HG02938 (cell line): ENCODE data around the gene OSGIN1.

Experiments
- ATAC-seq: cut with Tn5 transposase; IDR thresholded peaks from one replicate; pipeline ENCODE4 v1.9.1; 2021; ENCODE audit warnings: mild to moderate bottlenecking, moderate library complexity; ENCODE audit not compliant: unreplicated experiment

OSGIN1 gene

DNA sequence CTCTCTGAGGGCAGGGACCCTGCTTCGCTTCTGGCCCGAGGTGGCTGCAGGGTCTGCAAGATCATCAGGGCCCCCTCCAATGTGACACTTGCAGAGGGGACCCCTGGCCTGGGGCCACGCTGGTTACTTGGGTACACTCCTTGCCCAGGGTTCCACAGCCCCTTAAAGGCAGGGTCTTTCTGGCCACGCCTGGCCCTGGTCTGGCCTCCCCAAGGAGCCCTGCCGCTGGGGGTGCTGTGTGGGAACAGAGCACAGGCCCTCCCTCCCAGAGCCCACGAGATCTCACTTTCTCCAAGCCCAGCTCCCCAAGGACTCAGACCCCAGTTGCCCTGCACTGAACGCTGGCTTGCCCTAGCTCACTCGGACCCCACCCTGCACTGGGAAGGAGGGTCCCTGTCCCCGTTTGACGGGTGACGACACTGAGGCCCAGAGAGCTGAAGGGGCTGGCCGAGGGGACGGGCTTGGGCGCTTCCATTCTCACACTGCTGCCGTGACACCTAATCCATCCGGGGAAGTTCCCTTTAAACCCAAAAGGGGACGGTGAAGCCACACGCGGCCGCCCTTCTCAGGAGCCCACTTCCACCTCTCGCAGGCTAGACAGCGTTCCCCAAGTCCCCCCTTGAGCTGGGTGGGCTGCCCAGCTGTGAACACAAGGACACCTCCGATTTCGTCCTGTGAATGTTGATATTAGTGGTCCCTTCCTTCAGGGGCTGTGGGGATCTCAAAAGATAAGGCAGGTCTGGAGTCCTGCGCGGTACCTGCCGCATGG, 26.9 kb upstream of the OSGIN1 start:
- no peak for ATAC-seq

DNA sequence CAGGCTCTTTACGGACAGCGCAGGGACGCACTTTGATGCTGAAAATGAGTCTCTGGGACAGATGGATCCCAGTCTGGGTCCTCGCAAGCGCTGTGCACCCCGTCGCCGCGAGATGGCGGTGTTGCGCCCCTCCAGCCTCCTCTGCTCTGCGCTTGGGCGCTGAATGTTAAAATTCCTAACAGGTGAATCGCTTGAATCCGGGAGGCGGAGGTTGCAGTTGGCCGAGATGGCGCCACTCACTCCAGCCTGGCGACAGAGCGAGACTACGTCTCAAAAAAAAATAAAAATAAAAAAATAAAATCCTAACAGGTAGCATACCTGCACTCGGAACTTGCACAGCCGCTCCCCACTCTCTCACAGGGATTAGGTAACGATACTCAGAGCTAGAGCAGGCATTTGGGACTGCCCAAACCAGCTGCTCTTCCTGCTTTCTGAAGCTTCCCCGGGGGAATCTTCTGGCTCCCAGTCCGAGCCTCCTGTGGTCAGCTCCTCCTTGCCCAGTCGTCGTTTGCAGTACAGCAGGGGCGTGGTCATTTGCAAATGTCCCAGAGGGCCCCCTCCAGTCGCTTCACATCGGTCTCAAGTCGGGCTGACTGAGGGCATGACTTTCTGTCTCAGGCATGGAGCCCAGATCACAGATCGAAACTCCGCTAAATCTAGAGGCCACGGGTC, 26.2 kb upstream of the OSGIN1 start:
- no peak for ATAC-seq

DNA sequence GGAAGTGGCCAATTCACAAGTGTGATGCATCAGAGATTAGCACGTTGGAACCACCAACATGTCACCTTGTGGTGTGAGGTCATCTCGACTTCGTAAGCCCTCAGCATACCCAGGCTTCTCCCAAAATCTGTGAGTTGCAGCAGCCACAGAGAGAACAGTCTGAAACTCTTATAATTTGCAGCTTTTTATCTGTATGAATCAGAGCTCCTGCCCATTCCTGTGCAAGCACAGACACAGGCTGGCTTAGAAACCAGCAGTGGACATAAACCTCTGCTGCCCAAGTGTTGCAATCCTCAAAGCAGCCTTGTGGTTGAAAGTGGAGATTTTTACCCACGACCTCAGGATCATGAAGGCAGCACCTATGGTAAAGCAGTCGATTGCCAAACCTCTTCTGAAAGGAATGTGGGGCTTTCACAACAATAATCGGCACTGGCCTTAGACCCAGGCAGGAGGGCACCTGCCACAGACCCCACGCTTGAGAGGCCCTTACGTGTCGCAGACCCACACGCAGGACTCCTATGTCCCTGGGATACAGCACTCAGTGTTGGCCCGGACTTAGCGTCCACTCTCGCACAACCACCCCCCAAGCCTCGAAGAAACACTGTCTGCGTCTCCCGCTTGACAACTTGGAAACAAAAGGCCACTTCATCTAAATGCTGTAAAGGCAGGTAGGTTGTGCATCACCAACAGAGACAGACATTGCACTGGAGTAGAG, 24.5 kb upstream of the OSGIN1 start:
- ATAC-seq = no peak

- ATAC-seq = no peak
These were observed 23.1 kb upstream of the OSGIN1 start for GRCh38 chr16:83929811-83930555.

DNA sequence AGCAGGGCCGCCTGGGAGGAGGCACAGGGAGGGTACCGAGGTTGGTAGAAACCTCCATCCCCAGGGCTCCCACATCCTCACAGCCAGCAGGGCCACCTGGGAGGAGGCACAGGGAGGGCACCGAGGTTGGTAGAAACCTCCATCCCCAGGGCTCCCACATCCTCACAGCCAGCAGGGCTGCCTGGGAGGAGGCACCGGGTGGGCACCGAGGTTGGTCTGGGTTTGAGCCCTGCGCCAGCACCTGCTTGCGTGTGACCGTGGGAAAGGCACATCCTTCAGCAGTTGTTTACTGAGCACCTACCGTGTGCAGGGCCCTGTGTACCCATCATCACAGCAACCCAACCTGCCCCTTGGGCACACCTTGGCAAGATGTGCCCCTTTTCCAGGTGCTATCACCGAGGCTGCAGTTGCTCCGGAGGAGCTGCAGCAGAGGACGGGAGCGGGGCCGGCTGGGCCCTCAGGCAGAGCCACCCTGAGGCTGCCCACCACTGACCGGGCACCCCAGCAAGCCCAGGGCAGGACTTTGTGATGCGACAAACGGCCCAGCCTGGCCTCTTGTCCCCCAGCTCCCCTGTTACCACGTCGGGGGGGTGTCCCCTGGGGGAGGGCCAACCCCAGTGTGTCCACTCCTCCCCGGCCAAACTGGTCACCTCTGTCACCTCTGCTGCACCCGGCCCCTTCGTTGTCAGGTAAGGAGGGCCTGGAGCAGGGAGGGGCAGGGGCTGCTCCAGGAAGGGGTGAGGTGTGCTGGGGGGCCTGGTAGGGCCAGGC, 22.1 kb upstream of the OSGIN1 start:
- ATAC-seq = no peak

GRCh38 chr16:83931556-83931955, 21.5 kb upstream of the OSGIN1 start:
- no peak for ATAC-seq

- no peak for ATAC-seq
These were observed 20.7 kb upstream of the OSGIN1 start for GRCh38 chr16:83932304-83932703.

GRCh38 chr16:83932955-83933673, 19.9 kb upstream of the OSGIN1 start:
- ATAC-seq = no peak

DNA sequence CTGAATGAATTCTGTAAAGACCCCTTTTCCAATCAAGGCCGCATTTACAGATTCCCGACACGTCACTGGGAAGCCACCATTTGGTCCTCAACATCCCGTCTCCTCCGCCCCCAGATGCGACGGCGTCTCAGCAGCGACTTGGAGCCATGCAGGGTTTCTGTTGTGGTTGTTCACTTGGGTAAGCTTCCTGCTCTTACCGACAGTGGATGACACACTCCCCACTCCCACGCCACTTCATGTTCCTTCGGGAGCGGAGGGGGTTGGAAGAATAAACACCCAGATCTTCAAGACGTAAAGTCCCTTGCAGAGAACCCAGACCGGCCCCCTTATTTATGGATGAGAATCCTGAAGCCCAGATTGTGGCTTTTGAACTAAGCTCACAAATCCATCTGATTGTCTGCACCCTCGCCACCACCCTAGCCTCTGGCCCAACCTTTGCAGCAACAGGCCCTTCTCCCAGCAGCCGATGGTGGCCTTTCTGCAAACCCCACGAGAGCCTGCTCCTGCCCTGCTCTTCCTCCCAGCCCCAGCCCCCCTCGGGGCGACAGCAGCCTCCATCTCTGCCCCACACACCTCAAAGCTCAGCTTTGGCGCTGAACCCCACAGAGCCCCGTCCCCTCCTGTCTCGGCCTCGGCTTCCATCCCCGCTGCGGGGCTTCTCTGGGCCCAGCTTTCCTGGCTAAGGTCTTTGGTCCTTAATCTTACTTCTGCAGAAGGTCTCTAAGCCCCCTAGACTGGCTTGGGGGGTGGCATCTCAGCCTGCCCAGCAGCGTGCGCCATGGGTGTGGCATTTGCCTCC, 19.0 kb upstream of the OSGIN1 start:
- no peak for ATAC-seq

GRCh38 chr16:83934684-83934977, 18.4 kb upstream of the OSGIN1 start:
- no peak for ATAC-seq

DNA sequence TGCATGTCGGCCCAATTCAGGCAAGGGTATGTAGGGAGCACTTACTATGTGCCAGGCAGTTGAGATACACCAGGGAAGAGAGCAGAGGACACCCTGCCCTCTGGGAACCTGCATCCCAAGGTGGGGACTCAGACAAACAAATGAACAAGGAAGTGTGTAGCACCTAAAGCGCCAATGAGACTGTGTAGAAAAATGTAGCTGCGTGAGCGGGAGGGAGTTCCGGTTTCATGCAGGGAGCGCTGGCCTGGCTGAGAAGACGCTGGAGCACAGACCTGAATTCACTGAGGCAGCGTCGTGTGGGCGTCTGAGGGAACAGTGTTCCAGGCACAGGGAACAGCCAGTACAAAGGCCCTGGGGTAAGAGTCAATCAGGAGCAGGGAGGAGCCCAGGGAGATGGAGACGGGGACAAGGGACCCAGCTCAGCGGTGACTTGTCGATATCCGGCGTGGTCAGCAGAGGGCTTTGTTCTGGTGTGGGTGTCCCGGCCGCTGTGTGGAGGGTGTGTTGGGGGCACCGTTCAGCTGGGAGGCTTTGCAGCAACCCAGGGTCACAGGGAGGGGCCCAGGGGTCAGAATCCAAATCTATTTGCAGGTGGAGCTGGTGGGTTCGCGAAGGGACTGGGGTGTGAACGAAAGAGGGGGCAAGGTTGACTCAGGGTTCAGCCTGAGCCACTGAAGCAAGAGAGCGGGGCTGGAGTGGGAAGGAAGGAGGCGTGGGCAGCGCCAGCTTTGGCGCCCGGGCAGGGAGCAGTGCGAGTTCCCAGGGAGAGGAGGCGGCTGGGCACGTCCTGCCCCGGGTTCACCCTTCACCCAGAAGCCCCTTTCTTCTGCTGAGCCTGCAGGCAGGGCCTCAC, 17.8 kb upstream of the OSGIN1 start:
- no peak for ATAC-seq

- no peak for ATAC-seq
These were observed 17.2 kb upstream of the OSGIN1 start for GRCh38 chr16:83935858-83936255.

- ATAC-seq = no peak
These were observed 16.4 kb upstream of the OSGIN1 start for GRCh38 chr16:83936581-83937165.

DNA sequence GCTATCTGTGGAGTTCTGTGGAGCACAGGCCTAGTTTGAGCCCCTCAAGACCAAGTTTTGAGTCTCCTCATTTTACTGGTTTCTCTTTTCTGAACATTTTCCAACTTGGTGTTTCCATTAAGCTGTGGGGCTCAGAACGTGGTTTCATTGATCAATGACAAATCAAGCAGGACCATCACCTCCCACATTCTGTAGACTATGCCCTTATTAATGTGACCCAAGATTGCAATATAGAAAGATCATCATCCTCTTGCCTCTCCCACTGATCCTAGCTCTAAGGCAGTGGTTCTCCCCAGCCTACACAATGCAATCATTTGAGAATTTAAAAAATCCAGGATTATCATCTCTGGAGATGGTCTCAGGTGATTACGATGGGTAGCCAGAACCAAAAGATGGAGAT, 15.8 kb upstream of the OSGIN1 start:
- no peak for ATAC-seq

- no peak for ATAC-seq
These were observed 14.8 kb upstream of the OSGIN1 start for GRCh38 chr16:83937922-83938885.

GRCh38 chr16:83939266-83939855, 13.7 kb upstream of the OSGIN1 start:
- ATAC-seq = no peak
